HepG2 (cell line): ENCODE data around the gene FAM83C. TPM values are rescaled to one million over a fixed set of nuclear protein-coding genes. Genes with fewer than 3 reads are reported as not detected.

Experiments used
- ATAC-seq: fragments of 200-7000 bp; cut with Tn5 transposase; 3 replicates; pipeline ENCODE4 v1.9.1; 2020; ENCODE audit warnings: mild to moderate bottlenecking, moderate library complexity
- BruUV-seq: library from RNA; stranded (reverse); fragments of 400-500 nt; replicated peaks from 2 replicates; lab custom pipeline; 2021; lab: Mats Ljungman, UMichigan
- CTCF ChIA-PET: fragments of 300-600 bp; formaldehyde crosslinking; extraction: SDS; loops from one replicate; lab custom pipeline; 2021; ENCODE audit warnings: low total read pairs, inconsistent platforms, low intra/inter-chr PET ratio; lab: Yijun Ruan, JAX
- POLR2A ChIA-PET: fragments of 350-600 bp; sonication (Branson Sonifier 250); formaldehyde crosslinking; loops from one replicate; lab custom pipeline; 2020; ENCODE audit warnings: antibody characterized with exemption, inconsistent platforms; lab: Yijun Ruan, JAX
- DNase-seq: peaks from one replicate; pipeline ENCODE4 v3.0.0-alpha.2; 2015; ENCODE audit warnings: low spot score
- FAIRE-seq: peaks from 3 replicates; lab custom pipeline; 2011; peaks lifted over from hg19 to GRCh38; lab: Jason Lieb, UNC
- H2AFZ ChIP-seq: one replicate; pipeline ENCODE4 v1.6.1; 2011; ENCODE audit warnings: low read length, inconsistent platforms
- H3K27ac ChIP-seq: fragments of 300-600 bp; 3 replicates; pipeline ENCODE4 v1.8.0; 2011; ENCODE audit warnings: mixed run types, mild to moderate bottlenecking, mixed read lengths, low read length, inconsistent platforms; ENCODE audit not compliant: insufficient read depth; ENCODE audit errors: extremely low read length
- H3K27me3 ChIP-seq, 2 experiments: fragments of 200-600 bp in 1 of 2; 2 replicates in 1 of 2; 3 replicates in 1 of 2; pipeline versions ENCODE4 v1.6.0 to v1.8.0; 2011; ENCODE audit warnings: low read length in 2 of 2, mild to moderate bottlenecking in 2 of 2, moderate library complexity in 2 of 2, inconsistent platforms in 1 of 2; ENCODE audit not compliant: insufficient read depth in 2 of 2, control insufficient read depth in 1 of 2
- H3K36me3 ChIP-seq, 2 experiments: fragments of 200-600 bp in 1 of 2; replicated peaks in 1 of 2; 2 replicates in 1 of 2; 3 replicates in 1 of 2; pipeline versions ENCODE4 v1.5.1 to v1.8.0; 2011; ENCODE audit warnings: low read length in 2 of 2, inconsistent platforms in 1 of 2; ENCODE audit not compliant: insufficient read depth in 2 of 2, control insufficient read depth in 1 of 2
- H3K4me1 ChIP-seq: 2 replicates; pipeline ENCODE4 v1.5.1; 2012; ENCODE audit warnings: low read length, inconsistent platforms; ENCODE audit not compliant: insufficient read depth
- H3K4me2 ChIP-seq: 2 replicates; pipeline ENCODE4 v1.6.0; 2011; ENCODE audit warnings: low read depth, low read length, inconsistent platforms
- H3K4me3 ChIP-seq, 3 experiments: fragments of 200-600 bp in 1 of 3; sonication (generic), shearing (Covaris generic) in 1 of 3; replicated peaks in 1 of 3; 2 replicates each; pipeline ENCODE4 v1.5.1; 2011 to 2016; ENCODE audit warnings: low read length in 3 of 3, inconsistent platforms in 2 of 3, low read depth in 2 of 3, mild to moderate bottlenecking in 2 of 3, control low read depth in 1 of 3, mixed read lengths in 1 of 3; ENCODE audit not compliant: insufficient read depth in 1 of 3
- H3K79me2 ChIP-seq: one replicate; pipeline ENCODE4 v1.6.1; 2011; ENCODE audit warnings: low read length, inconsistent platforms; ENCODE audit not compliant: insufficient read depth
- H3K9ac ChIP-seq: 2 replicates; pipeline ENCODE4 v1.6.0; 2011; ENCODE audit warnings: mild to moderate bottlenecking, low read depth, low read length, inconsistent platforms; ENCODE audit not compliant: insufficient read depth
- H3K9me3 ChIP-seq: 2 replicates; pipeline ENCODE4 v1.5.1; 2012; ENCODE audit warnings: mild to moderate bottlenecking, low read length
- H4K20me1 ChIP-seq: 2 replicates; pipeline ENCODE4 v1.6.0; 2011; ENCODE audit warnings: inconsistent platforms, mild to moderate bottlenecking, low read length, moderate library complexity; ENCODE audit not compliant: insufficient read depth
- EP300 ChIP-seq, 3 experiments: sonication (generic) in 1 of 3; formaldehyde crosslinking in 1 of 3; IDR thresholded peaks; 2 replicates each; pipeline versions ENCODE4 v1.5.1 to v1.6.1; 2011 to 2020; ENCODE audit warnings: low read depth in 2 of 3, low read length in 2 of 3, borderline replicate concordance in 1 of 3, improper control_type of control experiment in 1 of 3, mild to moderate bottlenecking in 1 of 3, missing genetic modification reagents in 1 of 3, moderate library complexity in 1 of 3
- FOSL2 ChIP-seq: sonication (generic); formaldehyde crosslinking; IDR thresholded peaks from 2 replicates; pipeline ENCODE4 v1.4.0; 2020; ENCODE audit warnings: missing genetic modification reagents
- SMAD3 ChIP-seq: sonication (generic); formaldehyde crosslinking; IDR thresholded peaks from 2 replicates; pipeline ENCODE4 v1.4.0; 2020; ENCODE audit warnings: missing genetic modification reagents
- ZBTB1 ChIP-seq: sonication (generic); formaldehyde crosslinking; IDR thresholded peaks from 2 replicates; pipeline ENCODE4 v1.4.0; 2020; ENCODE audit warnings: missing genetic modification reagents, borderline replicate concordance
- ZNF180 ChIP-seq: sonication (generic); formaldehyde crosslinking; IDR thresholded peaks from 2 replicates; pipeline ENCODE4 v1.4.0; 2020; ENCODE audit warnings: low read depth, missing genetic modification reagents, borderline replicate concordance
- ZNF567 ChIP-seq: sonication (generic); formaldehyde crosslinking; IDR thresholded peaks from 2 replicates; pipeline ENCODE4 v1.8.1; 2023; ENCODE audit warnings: mild to moderate bottlenecking, missing genetic modification reagents, borderline replicate concordance
- ZUFSP ChIP-seq: sonication (generic); formaldehyde crosslinking; IDR thresholded peaks from 2 replicates; pipeline ENCODE4 v1.9.0; 2021; ENCODE audit warnings: missing genetic modification reagents, mild to moderate bottlenecking, borderline replicate concordance
- WGBS: methylation state at CpG from one replicate; pipeline ENCODE4 v1.1.6; 2017; ENCODE audit warnings: low lambda C conversion rate; 5-methylcytosine and 5-hydroxymethylcytosine counted together
- in situ Hi-C: cut with HindIII; loops from 2 replicates; pipeline ENCODE4 v1.10.0; 2017; ENCODE audit warnings: low pct_unique_long_range_greater_than_20kb; ENCODE audit not compliant: extremely low pct_ligation_motif_present
- intact Hi-C: fragments of 100-400 bp; cut with micrococcal nuclease; formaldehyde crosslinking; loops from one replicate; pipeline ENCODE4 v1.10.0; 2022; ENCODE audit not compliant: unreplicated experiment
- polyA plus RNA-seq, 8 experiments: library from polyadenylated mRNA; depleted of rRNA in 3 of 8; stranded (reverse) in 7 of 8; unstranded in 1 of 8; fragments of >200 nt; fragmentation: Illumina TruSeq in 4 of 8; extraction: Trizol in 4 of 8; gene quantifications; 2 replicates each; pipeline versions ENCODE4 v1.2.1 to v1.2.3, GENCODE V29; 2011 to 2016; ENCODE audit warnings: low read depth in 4 of 8, missing spikeins in 1 of 8, mixed read lengths in 1 of 8; ENCODE audit not compliant: insufficient read depth in 1 of 8
- total RNA-seq, 5 experiments: library from RNA; depleted of rRNA; stranded (reverse); fragments of >200 nt; fragmentation: Illumina TruSeq; extraction: Trizol; gene quantifications; 2 replicates each; pipeline ENCODE4 v1.2.3, GENCODE V29; 2016; ENCODE audit warnings: low read depth in 1 of 5

The FAM83C gene
- total and polyA plus RNA-seq, 2 of the 13 experiments (the other 11 are each of a cell fraction or from before 2014, with no cell fraction given) = 0.04 TPM; not detected in 1

- intact Hi-C loops = no loop called here
- Histone ChIP-seq H3K9ac (no peak overlapping the region), H3K9me3 (no peaks in the 10 kb centered on the region), H2AFZ (no peak overlapping the region), H3K79me2 (no peaks in the 10 kb centered on the region), H3K4me3 (no peak overlapping the region), H4K20me1 (no peaks in the 10 kb centered on the region), H3K27ac (no peak overlapping the region), H3K4me2 (no peak overlapping the region), H3K27me3 (no peaks in the 10 kb centered on the region), H3K36me3 (peaks cover 5 to 10% of the 10 kb centered on the region in 2 experiments; a peak in 3 of 5 replicates)
- peak; percentile 71 for DNase-seq
- BruUV-seq = TSS peak; percentile 85
- WGBS = 91% methylated on average over 6 of the region's 6 CpGs
- in situ Hi-C loops = no loop called here
- FAIRE-seq = no peak
- ChIA-PET POLR2A (interaction anchor here (1.5 to 5.3 kb wide), 4 partner anchors 8 to 12 kb away, joined by 5 to 53 read pairs (median 16); no protein-coding TSS in a partner anchor), CTCF (no interaction called here)
- no peak for ATAC-seq
- TF ChIP-seq EP300 (IDR thresholded peaks at IDR 0.05; ENCODE audit: low read depth in 2 of 2, low read length in 2 of 2) (no peak), EP300 (CRISPR knock-in tag; IDR thresholded peaks at IDR 0.05; ENCODE audit: borderline replicate concordance) (peak; percentile 23; the same call in 1 of the 2 replicates), FOSL2 (0 out of 2 replicates have a peak, but pooled peaks have one; percentile 23), ZNF567 (CRISPR knock-in tag) (no peak)
- TF ChIP-seq, all 625 proteins: peak for 2
- peaks cover 25% of the 10 kb centered on the region for H3K4me1 ChIP-seq
Observed at GRCh38 chr20:35318502-35319157, 26.4 kb upstream of the FAM83C start.

- in situ Hi-C loops (no loop called here), intact Hi-C loops (no loop called here)
- ChIA-PET CTCF (no interaction called here), POLR2A (interaction anchor here (1.1 to 5.3 kb wide), 3 partner anchors 10 to 12 kb away, joined by 3 to 53 read pairs (median 21); no protein-coding TSS in a partner anchor)
- H3K9ac ChIP-seq = no peak overlapping the region
- peaks cover 26% of the 10 kb centered on the region for H3K4me1 ChIP-seq
- WGBS = 97% methylated on average over 5 of the region's 5 CpGs
- BruUV-seq = no TSS peak
- H3K27me3 ChIP-seq = no peaks in the 10 kb centered on the region
- no peak overlapping the region for H2AFZ ChIP-seq
- H3K4me3 ChIP-seq = no peak overlapping the region
- FAIRE-seq = no peak
- no peak overlapping the region for H3K27ac ChIP-seq
- H3K79me2 ChIP-seq = no peaks in the 10 kb centered on the region
- no peak for ATAC-seq
- H4K20me1 ChIP-seq = no peaks in the 10 kb centered on the region
- TF ChIP-seq SMAD3 (CRISPR knock-in tag) = no peak
- no peak for TF ChIP-seq ZBTB1 (CRISPR knock-in tag)
- TF ChIP-seq ZNF180 (CRISPR knock-in tag) = no peak
- no peak for TF ChIP-seq ZUFSP
- no peak for DNase-seq
- no peaks in the 10 kb centered on the region for H3K9me3 ChIP-seq
- H3K4me2 ChIP-seq = no peak overlapping the region
- H3K36me3 ChIP-seq = peaks cover 5 to 12% of the 10 kb centered on the region in 2 experiments; a peak in 3 of 5 replicates
Observed at GRCh38 chr20:35317416-35318210, 25.4 kb upstream of the FAM83C start.
